K562 (cell line): ENCODE data around the gene ACAP2. TPM values are rescaled to one million over a fixed set of nuclear protein-coding genes. Genes with fewer than 3 reads are reported as not detected.

Experiments used
- AFF1 ChIP-seq, 2 experiments: fragments of 450-650 bp; IDR thresholded peaks; 2 replicates each; pipeline ENCODE4 v1.6.1; 2018; ENCODE audit warnings: mild to moderate bottlenecking in 2 of 2, low read depth in 1 of 2; ENCODE audit not compliant: partially characterized antibody in 2 of 2
- CBFA2T2 ChIP-seq: fragments of 450-650 bp; conservative IDR thresholded peaks from 2 replicates; pipeline ENCODE4 v1.6.1; 2017; ENCODE audit warnings: mild to moderate bottlenecking
- CBFA2T3 ChIP-seq: fragments of 450-650 bp; IDR thresholded peaks from 2 replicates; pipeline ENCODE4 v1.6.1; 2017
- ESRRA ChIP-seq: fragments of 450-650 bp; IDR thresholded peaks from 2 replicates; pipeline ENCODE4 v1.6.1; 2014; ENCODE audit warnings: low read depth, mild to moderate bottlenecking, moderate library complexity, borderline replicate concordance
- HNRNPUL1 ChIP-seq: fragments of 200-400 bp; formaldehyde crosslinking; IDR thresholded peaks from 2 replicates; pipeline ENCODE4 v1.6.1; 2017; ENCODE audit warnings: low read length
- NCOR1 ChIP-seq: fragments of 450-650 bp; IDR thresholded peaks from 2 replicates; pipeline ENCODE4 v1.6.1; 2016; ENCODE audit warnings: mild to moderate bottlenecking, moderate library complexity
- NFE2L1 ChIP-seq: fragments of 450-650 bp; IDR thresholded peaks from 2 replicates; pipeline ENCODE4 v1.6.1; 2016; ENCODE audit warnings: missing genetic modification characterization, low read depth, mild to moderate bottlenecking, missing compliant biosample characterization, moderate library complexity, borderline replicate concordance
- NR2C1 ChIP-seq, 2 experiments: fragments of 450-650 bp; IDR thresholded peaks; 2 replicates each; pipeline ENCODE4 v1.6.1; 2017; ENCODE audit warnings: mild to moderate bottlenecking in 2 of 2, antibody characterized with exemption in 1 of 2, inconsistent platforms in 1 of 2, missing compliant biosample characterization in 1 of 2, missing genetic modification characterization in 1 of 2
- PHF21A ChIP-seq: fragments of 450-650 bp; IDR thresholded peaks from 2 replicates; pipeline ENCODE4 v1.6.1; 2017; ENCODE audit warnings: low read depth, borderline replicate concordance
- RAD21 ChIP-seq, 2 experiments: fragments of 250-450 bp in 1 of 2; fragments of 450-650 bp in 1 of 2; sonication (Bioruptor Pico) in 1 of 2; formaldehyde crosslinking in 1 of 2; IDR thresholded peaks in 1 of 2; conservative IDR thresholded peaks in 1 of 2; 2 replicates each; pipeline versions ENCODE4 v1.4.0 to v1.8.0; 2020 to 2022; ENCODE audit warnings: mild to moderate bottlenecking in 2 of 2, moderate library complexity in 1 of 2
- RBM25 ChIP-seq: fragments of 200-400 bp; formaldehyde crosslinking; IDR thresholded peaks from 2 replicates; pipeline ENCODE4 v1.6.1; 2018; ENCODE audit warnings: low read length, low read depth, moderate library complexity; ENCODE audit not compliant: severe bottlenecking
- RCOR1 ChIP-seq, 2 experiments: IDR thresholded peaks; 2 replicates each; pipeline ENCODE4 v1.6.1; 2012; ENCODE audit warnings: low read depth in 2 of 2, low read length in 2 of 2, borderline replicate concordance in 1 of 2, improper control_type of control experiment in 1 of 2
- RUNX1 ChIP-seq: sonication (generic); IDR thresholded peaks from 2 replicates; pipeline ENCODE4 v1.6.1; 2016; ENCODE audit warnings: antibody characterized with exemption, low read depth
- SMAD3 ChIP-seq: fragments of 450-650 bp; formaldehyde crosslinking; conservative IDR thresholded peaks from 2 replicates; pipeline ENCODE4 v1.4.0; 2020; ENCODE audit warnings: mild to moderate bottlenecking
- SMAD4 ChIP-seq: fragments of 250-450 bp; sonication (Bioruptor Pico); conservative IDR thresholded peaks from 2 replicates; pipeline ENCODE4 v1.8.0; 2021; ENCODE audit warnings: inconsistent platforms, mild to moderate bottlenecking, moderate library complexity
- SOX6 ChIP-seq: fragments of 450-650 bp; IDR thresholded peaks from 2 replicates; pipeline ENCODE4 v1.6.1; 2014; ENCODE audit warnings: mild to moderate bottlenecking
- TCF3 ChIP-seq: sonication (generic); formaldehyde crosslinking; IDR thresholded peaks from 2 replicates; pipeline ENCODE4 v1.4.0; 2020; ENCODE audit warnings: mild to moderate bottlenecking, missing genetic modification reagents
- YBX1 ChIP-seq: fragments of 450-650 bp; IDR thresholded peaks from 2 replicates; pipeline ENCODE4 v1.7.1; 2016; ENCODE audit warnings: mild to moderate bottlenecking
- ZNF780A ChIP-seq: fragments of 250-450 bp; sonication (Bioruptor Pico); IDR thresholded peaks from 2 replicates; pipeline ENCODE4 v1.5.0; 2021; ENCODE audit warnings: mild to moderate bottlenecking
- ZNF830 ChIP-seq: fragments of 250-450 bp; sonication (Bioruptor Pico); IDR thresholded peaks from 2 replicates; pipeline ENCODE4 v1.5.0; 2021; ENCODE audit warnings: mild to moderate bottlenecking
- polyA plus RNA-seq, 8 experiments: library from polyadenylated mRNA; depleted of rRNA in 4 of 8; stranded (reverse) in 5 of 8; unstranded in 3 of 8; fragments of >200 nt; fragmentation: Nextera tagmentation in 2 of 8; fragmentation: Illumina TruSeq in 1 of 8; extraction: Ambion mirVana in 2 of 8; extraction: Trizol in 1 of 8; gene quantifications; 2 replicates each; pipeline versions ENCODE4 v1.2.1 to v1.2.3, GENCODE V29; 2011 to 2014; ENCODE audit warnings: inconsistent platforms in 1 of 8, missing spikeins in 1 of 8
- total RNA-seq, 7 experiments: library from RNA; depleted of rRNA in 6 of 7; stranded (reverse); fragments of >200 nt in 6 of 7; fragmentation: Illumina TruSeq in 2 of 7; extraction: Trizol in 2 of 7; gene quantifications; 2 replicates each; pipeline versions ENCODE4 v1.2.1 to v1.2.3, GENCODE V29; 2011 to 2021; ENCODE audit warnings: low replicate concordance in 1 of 7
- TF ChIP-seq, protein P1 (sequence below), 2 experiments: fragments of 250-450 bp in 1 of 2; fragments of 450-650 bp in 1 of 2; sonication (Bioruptor Pico) in 1 of 2; IDR thresholded peaks; 2 replicates each; pipeline versions ENCODE4 v1.6.1 to v1.8.0; 2016 to 2021; ENCODE audit warnings: mild to moderate bottlenecking in 2 of 2, moderate library complexity in 2 of 2, missing compliant biosample characterization in 1 of 2, missing genetic modification characterization in 1 of 2

The ACAP2 gene
- total and polyA plus RNA-seq, 9 of the 15 experiments (the other 6 are each of a cell fraction or from before 2014, with no cell fraction given), result 10.6 to 52.7 (median 34.4) TPM

- peak; percentile 61 for TF ChIP-seq ESRRA
- TF ChIP-seq CBFA2T2, result peak; percentile 9; the same call in 1 of the 2 replicates
- TF ChIP-seq RAD21 (CRISPR knock-in tag; conservative IDR thresholded peaks at IDR 0.05 in 1 of 2, IDR thresholded peaks at IDR 0.05 in 1 of 2), result no peak
- TF ChIP-seq RCOR1 (IDR thresholded peaks at IDR 0.05; ENCODE audit: borderline replicate concordance in 1 of 2, low read depth in 2 of 2, low read length in 2 of 2), result peak in 1 of 2 experiments; percentile 75; a peak in 2 of 4 replicates
- peak; percentile 40; the same call in 1 of the 2 replicates for TF ChIP-seq CBFA2T3
- peak; percentile 73 for TF ChIP-seq NR2C1 (IDR thresholded peaks at IDR 0.05)
- peak; percentile 89 for TF ChIP-seq NR2C1 (tag; IDR thresholded peaks at IDR 0.05)
- no peak for TF ChIP-seq ZNF780A (CRISPR knock-in tag)
- no peak for TF ChIP-seq RUNX1
- peak; percentile 14; the same call in 1 of the 2 replicates for TF ChIP-seq NCOR1
- TF ChIP-seq SOX6, result peak; percentile 49; the same call in 1 of the 2 replicates
- TF ChIP-seq, protein P1, sequence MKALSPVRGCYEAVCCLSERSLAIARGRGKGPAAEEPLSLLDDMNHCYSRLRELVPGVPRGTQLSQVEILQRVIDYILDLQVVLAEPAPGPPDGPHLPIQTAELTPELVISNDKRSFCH (CRISPR knock-in tag; IDR thresholded peaks at IDR 0.05), result no peak
- TF ChIP-seq, protein P1 (tag; IDR thresholded peaks at IDR 0.05), result no peak
- no peak for TF ChIP-seq PHF21A
- 0 out of 2 replicates have a peak, but pooled peaks have one; percentile 27 for TF ChIP-seq TCF3 (CRISPR knock-in tag)
- TF ChIP-seq SMAD4 (CRISPR knock-in tag), result peak; percentile 59; the same call in 1 of the 2 replicates
- TF ChIP-seq NFE2L1 (tag), result no peak
- TF ChIP-seq HNRNPUL1, result no peak
- TF ChIP-seq RBM25, result no peak
- TF ChIP-seq SMAD3 (CRISPR knock-in tag), result no peak
- peak in 1 of 2 experiments; percentile 49 for TF ChIP-seq AFF1 (IDR thresholded peaks at IDR 0.05; ENCODE audit: low read depth in 1 of 2, partially characterized antibody in 2 of 2)
- no peak for TF ChIP-seq ZNF830 (CRISPR knock-in tag)
- no peak for TF ChIP-seq YBX1
Measured at GRCh38 chr3:195269375-195270078, 173.3 kb downstream of the ACAP2 start (continued).
